Erythroblast (primary cell): ENCODE results near the gene BICRA.

ENCODE experiments used
- GATA1 ChIP-seq: IDR thresholded peaks from 2 replicates; pipeline ENCODE4 v1.6.1; 2011; ENCODE audit warnings: low read depth, mild to moderate bottlenecking, control low read depth, low read length, moderate library complexity
- POLR2A ChIP-seq: IDR thresholded peaks from 2 replicates; pipeline ENCODE4 v1.6.1; 2011; ENCODE audit warnings: mild to moderate bottlenecking, low read length

- TF ChIP-seq POLR2A (no peak), GATA1 (no peak)
Observed at GRCh38 chr19:47613165-47614020, 4.5 kb downstream of the BICRA start.
